GM18505 (cell line): ENCODE data around the gene ASB5.

Experiments used
- ATAC-seq: cut with Tn5 transposase; IDR thresholded peaks from one replicate; pipeline ENCODE4 v1.9.1; 2021; ENCODE audit not compliant: unreplicated experiment
- POLR2A ChIP-seq: IDR thresholded peaks from 4 replicates; pipeline ENCODE4 v1.6.1; 2011; ENCODE audit warnings: borderline replicate concordance; ENCODE audit not compliant: insufficient read depth, insufficient read length; ENCODE audit errors: extremely low read depth

The ASB5 gene

DNA sequence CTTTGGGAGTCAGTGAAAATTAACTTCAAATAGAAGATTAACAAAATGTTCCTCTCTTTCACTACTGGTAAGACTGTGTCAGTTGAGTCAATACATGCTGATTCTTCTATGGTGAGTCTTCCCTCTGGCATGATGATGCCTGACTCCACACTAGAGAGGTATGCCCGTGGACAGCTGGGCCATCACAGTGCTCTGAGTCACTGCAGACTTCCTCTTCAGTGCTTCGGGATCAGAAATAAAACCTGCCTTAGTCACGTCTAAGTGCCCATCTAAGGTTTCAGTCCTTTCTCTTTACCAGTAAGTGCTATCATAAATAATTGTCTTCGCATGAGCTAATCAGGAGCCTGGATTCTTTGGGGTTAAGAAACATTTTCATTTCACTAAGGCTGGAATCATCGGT is 1.6 kb upstream of the ASB5 start:
- ATAC-seq, result no peak
- no peak for TF ChIP-seq POLR2A

GRCh38 chr4:176266026-176266425 is 3.0 kb downstream of the ASB5 start:
- TF ChIP-seq POLR2A, result no peak
- no peak for ATAC-seq

GRCh38 chr4:176262243-176262642 is 6.8 kb downstream of the ASB5 start:
- ATAC-seq, result peak; percentile 94

DNA sequence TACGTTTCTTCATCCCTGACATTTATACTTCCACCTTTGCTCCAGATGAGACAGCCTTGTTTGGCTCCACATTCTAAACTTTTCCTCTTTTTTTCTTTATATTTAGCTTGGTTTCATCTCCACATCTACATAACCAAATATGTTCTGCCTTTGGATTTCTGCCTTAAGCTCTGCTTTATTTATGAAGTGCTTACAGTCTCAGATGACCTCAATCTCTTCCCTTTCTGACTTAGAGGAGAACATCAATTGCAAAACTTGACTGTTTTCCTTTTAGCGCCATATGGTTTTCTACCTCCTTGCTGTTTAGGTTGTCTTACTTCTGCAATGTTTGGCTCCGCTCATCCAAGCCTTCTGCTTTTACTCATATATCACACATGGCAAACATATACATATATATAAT is 7.5 kb downstream of the ASB5 start:
- no peak for ATAC-seq
- no peak for TF ChIP-seq POLR2A

More at GRCh38 chr4:176262243-176262642, 6.8 kb downstream of the ASB5 start:
- no peak for TF ChIP-seq POLR2A

GRCh38 chr4:176261018-176261417 is 8.0 kb downstream of the ASB5 start:
- no peak for TF ChIP-seq POLR2A
- ATAC-seq, result no peak

- ATAC-seq, result no peak
- no peak for TF ChIP-seq POLR2A
These were observed 9.5 kb downstream of the ASB5 start for GRCh38 chr4:176259330-176260090.

GRCh38 chr4:176258135-176258534 is 10.9 kb downstream of the ASB5 start:
- ATAC-seq, result no peak
- TF ChIP-seq POLR2A, result no peak

DNA sequence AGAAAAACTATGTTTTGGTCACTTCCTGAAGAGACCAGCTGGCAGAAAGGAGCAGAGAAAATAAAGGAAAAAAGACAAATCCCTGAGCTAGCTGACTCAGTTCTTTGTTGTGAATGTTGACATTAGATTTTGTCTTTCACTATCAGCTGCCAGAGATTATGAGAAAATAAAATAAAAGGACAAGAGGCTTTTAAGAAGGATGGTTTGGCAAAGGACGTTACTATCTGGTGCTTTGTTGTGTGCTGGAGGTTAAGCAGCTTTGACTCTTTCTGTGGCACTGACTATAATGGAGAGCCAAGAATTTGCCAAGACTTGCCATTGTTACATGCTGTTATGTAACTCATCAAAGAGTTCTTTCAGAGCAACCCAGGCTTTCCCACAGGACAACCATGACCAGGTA is 12.1 kb downstream of the ASB5 start:
- no peak for TF ChIP-seq POLR2A
- no peak for ATAC-seq

- ATAC-seq, result no peak
- TF ChIP-seq POLR2A, result no peak
These were observed 26.2 kb downstream of the ASB5 start for GRCh38 chr4:176242764-176243347.

DNA sequence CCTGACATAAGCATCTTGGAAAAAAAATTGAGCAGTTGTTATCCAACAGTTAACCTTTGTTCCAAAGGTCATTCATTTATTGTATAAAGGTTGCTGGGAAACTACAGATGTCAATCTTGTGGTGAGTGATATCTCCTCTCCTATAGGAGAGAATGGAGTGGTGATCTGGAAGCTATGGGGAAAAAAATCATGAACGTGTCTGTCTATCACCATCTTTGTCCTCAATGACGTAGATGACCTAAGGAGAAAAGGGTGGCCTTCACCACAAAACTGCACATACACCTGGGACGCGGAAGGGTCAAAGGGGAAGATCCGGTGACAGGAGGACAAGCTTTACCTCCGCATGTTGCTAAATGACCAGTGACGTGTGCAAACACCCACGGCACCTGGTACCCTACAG is 27.3 kb downstream of the ASB5 start:
- TF ChIP-seq POLR2A, result no peak
- no peak for ATAC-seq

GRCh38 chr4:176238826-176239225 is 30.2 kb downstream of the ASB5 start:
- no peak for TF ChIP-seq POLR2A
- no peak for ATAC-seq

- no peak for TF ChIP-seq POLR2A
- ATAC-seq, result no peak
These were observed 30.8 kb downstream of the ASB5 start for GRCh38 chr4:176238157-176238610.

DNA sequence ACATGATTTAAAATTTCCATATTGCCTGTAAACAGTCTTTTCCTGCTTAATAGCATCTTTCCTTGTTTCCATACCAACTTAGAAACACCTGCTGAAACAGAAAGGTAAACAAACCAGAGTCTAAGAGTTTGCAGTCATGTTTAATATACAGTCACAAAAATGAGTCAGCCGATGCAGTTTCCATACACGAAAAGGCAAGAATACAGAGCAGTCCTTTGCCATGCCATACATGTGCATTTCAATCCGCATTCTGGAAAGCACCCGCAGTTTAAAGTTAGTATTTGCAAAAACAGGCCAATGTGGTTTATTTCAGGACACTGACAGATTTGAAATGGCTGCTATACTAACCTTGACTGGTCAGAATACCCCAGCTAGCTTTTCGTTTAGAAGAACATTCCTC is 32.1 kb downstream of the ASB5 start:
- no peak for TF ChIP-seq POLR2A
- no peak for ATAC-seq

DNA sequence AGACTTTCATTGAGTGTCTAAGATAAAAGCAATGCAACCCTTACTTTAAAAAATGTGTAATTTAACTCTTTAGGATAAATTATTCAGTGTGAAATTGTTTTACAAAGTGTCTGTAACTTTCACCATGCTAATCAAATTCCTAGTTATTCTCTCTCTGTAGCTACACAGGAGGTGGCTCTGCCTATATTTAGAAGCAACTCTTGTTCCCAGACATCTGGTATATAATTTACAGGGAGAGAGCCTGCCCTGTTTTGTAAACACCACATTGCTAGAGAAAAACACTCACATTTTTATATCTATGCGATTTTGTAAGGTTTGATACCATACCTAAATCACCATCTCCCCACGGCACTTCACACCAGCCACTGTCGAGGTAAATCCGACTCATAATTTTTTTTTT is 38.2 kb downstream of the ASB5 start:
- no peak for TF ChIP-seq POLR2A
- no peak for ATAC-seq

- ATAC-seq, result no peak
- TF ChIP-seq POLR2A, result no peak
These were observed 39.4 kb downstream of the ASB5 start for GRCh38 chr4:176229645-176230044.

DNA sequence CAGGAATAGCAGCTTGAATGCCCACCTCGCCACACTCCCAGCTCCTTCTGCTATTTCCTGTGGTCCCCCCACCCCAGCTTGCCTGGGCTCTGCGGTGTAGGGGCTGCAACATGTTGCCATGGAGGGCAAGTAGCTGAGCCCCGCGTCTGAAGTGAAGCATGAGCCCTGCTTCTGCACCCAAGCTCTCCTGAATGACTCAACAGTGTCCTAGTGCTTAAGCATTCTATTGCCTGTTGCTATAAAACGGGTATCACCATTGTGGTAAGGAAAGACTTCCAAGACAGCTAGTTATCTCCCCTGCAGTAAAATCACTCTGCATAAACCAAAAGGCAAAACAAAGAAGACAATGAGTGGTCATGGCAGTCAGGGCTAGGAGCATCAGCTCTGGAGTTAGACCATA is 42.3 kb downstream of the ASB5 start:
- no peak for TF ChIP-seq POLR2A
- ATAC-seq, result no peak
